GM10248 (cell line): ENCODE data around the gene RECQL5.

Experiments
- CTCF ChIA-PET: fragments of 300-600 bp; sonication (Branson Sonifier 250); formaldehyde crosslinking; extraction: SDS; loops from one replicate; lab custom pipeline; 2021; ENCODE audit warnings: antibody characterized with exemption; lab: Yijun Ruan, JAX
- POLR2A ChIA-PET: fragments of 350-650 bp; sonication (Branson Sonifier 250); formaldehyde crosslinking; extraction: SDS; loops from one replicate; lab custom pipeline; 2020; ENCODE audit warnings: antibody characterized with exemption; lab: Yijun Ruan, JAX
- DNase-seq: peaks from one replicate; pipeline ENCODE4 v3.0.0; 2012; ENCODE audit errors: extremely low spot score
- TF ChIP-seq, protein P1 (sequence below): IDR thresholded peaks from 2 replicates; pipeline ENCODE4 v1.5.1; 2012; ENCODE audit warnings: mild to moderate bottlenecking, low read depth; ENCODE audit errors: extremely low read depth, missing control alignments, control extremely low read depth

Gene RECQL5

GRCh38 chr17:75632863-75633485 is 34.0 kb downstream of the RECQL5 start, which contains the start of gene SMIM5:
Gene SMIM5, plus strand, starts transcription at chr17:75633434. Its CDS starts 6,768 bp downstream, at chr17:75640202.
- peak; percentile 93 for DNase-seq
- TF ChIP-seq, protein P1, sequence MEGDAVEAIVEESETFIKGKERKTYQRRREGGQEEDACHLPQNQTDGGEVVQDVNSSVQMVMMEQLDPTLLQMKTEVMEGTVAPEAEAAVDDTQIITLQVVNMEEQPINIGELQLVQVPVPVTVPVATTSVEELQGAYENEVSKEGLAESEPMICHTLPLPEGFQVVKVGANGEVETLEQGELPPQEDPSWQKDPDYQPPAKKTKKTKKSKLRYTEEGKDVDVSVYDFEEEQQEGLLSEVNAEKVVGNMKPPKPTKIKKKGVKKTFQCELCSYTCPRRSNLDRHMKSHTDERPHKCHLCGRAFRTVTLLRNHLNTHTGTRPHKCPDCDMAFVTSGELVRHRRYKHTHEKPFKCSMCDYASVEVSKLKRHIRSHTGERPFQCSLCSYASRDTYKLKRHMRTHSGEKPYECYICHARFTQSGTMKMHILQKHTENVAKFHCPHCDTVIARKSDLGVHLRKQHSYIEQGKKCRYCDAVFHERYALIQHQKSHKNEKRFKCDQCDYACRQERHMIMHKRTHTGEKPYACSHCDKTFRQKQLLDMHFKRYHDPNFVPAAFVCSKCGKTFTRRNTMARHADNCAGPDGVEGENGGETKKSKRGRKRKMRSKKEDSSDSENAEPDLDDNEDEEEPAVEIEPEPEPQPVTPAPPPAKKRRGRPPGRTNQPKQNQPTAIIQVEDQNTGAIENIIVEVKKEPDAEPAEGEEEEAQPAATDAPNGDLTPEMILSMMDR = peak; percentile 93
- CTCF ChIA-PET = interaction anchor here (0.6 to 29.8 kb wide), 67 partner anchors 11 to 862 kb away, joined by 3 to 856 read pairs (median 5); partner anchors contain the start of genes ITGB4, MYO15B, RECQL5 and SAP30BP
- POLR2A ChIA-PET = no interaction called here

GRCh38 chr17:75632428-75632827 is 34.5 kb downstream of the RECQL5 start:
- TF ChIP-seq, protein P1 = no peak
- POLR2A ChIA-PET = no interaction called here
- CTCF ChIA-PET = interaction anchor here (0.7 to 29.8 kb wide), 59 partner anchors 10 to 862 kb away, joined by 3 to 856 read pairs (median 6); partner anchors contain the start of genes ITGB4, MYO15B, RECQL5 and SAP30BP
- no peak for DNase-seq

- ChIA-PET POLR2A (no interaction called here), CTCF (interaction anchor here (1.5 to 29.8 kb wide), 4 partner anchors 20 to 118 kb away, joined by 3 to 856 read pairs (median 270); a partner anchor contains a TSS)
Observed at GRCh38 chr17:75631353-75631752, 35.6 kb downstream of the RECQL5 start.

DNA sequence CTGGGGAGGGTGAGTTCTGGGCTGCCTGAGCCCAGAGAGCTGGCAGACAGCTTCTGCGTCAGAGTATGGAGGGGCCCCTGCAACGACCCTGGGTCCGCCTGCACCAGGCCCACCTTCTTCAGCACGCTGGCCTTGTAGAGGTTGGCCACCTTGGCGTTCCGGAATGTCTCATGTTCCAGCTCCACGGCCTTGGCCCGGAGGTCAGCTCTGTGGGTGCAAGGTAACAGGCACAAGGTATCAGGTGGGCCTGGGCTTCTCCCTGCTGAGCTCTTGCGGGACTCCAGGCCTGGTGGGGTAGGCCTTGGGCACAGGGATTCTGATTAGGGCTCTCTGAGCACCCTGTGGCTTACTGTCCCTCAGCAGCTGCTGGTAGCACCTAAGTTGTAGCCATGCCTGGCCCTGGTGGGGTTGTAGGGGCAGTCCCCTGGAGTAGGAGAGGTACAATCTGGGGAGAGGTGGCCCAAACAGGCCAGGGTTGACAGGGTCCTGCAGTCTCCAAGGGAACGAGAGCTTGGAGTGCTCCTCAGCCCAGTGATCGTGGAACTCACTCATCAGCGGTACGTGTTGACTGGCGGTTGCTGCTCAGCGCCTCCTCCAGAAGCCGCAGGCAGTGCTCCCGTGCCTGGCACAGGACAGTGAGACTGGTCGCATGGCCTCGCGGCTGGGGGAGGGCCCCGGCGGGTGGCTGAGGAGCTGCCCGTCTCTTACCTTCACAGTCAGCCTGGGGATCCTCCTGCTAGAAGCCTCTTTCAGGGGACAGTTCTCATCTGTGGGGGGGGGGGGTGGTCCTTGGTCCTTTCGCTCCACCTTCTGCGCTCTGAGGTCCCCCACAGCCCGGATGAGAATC is 36.7 kb downstream of the RECQL5 start:
- DNase-seq = no peak
- ChIA-PET CTCF (interaction anchor here (1.0 to 29.8 kb wide), 9 partner anchors 9 to 135 kb away, joined by 3 to 856 read pairs (median 4); partner anchors contain the start of gene GALK1), POLR2A (no interaction called here)
- TF ChIP-seq, protein P1 = no peak

More at GRCh38 chr17:75631353-75631752, 35.6 kb downstream of the RECQL5 start:
- DNase-seq = no peak
- TF ChIP-seq, protein P1 = no peak

GRCh38 chr17:75629157-75629556 is 37.8 kb downstream of the RECQL5 start:
- ChIA-PET CTCF (interaction anchor here (1.2 to 29.8 kb wide), 8 partner anchors 8 to 497 kb away, joined by 3 to 856 read pairs (median 4); partner anchors contain the start of genes GALK1 and NT5C), POLR2A (no interaction called here)
- TF ChIP-seq, protein P1 = no peak
- no peak for DNase-seq

GRCh38 chr17:75628425-75628824 is 38.5 kb downstream of the RECQL5 start:
- ChIA-PET POLR2A (no interaction called here), CTCF (interaction anchor here (1.1 to 29.8 kb wide), 5 partner anchors 11 to 497 kb away, joined by 3 to 856 read pairs (median 76); partner anchors contain the start of gene NT5C)
- TF ChIP-seq, protein P1 = no peak
- DNase-seq = no peak
